Measurements from ENCODE around the gene MYO19.

DNA sequence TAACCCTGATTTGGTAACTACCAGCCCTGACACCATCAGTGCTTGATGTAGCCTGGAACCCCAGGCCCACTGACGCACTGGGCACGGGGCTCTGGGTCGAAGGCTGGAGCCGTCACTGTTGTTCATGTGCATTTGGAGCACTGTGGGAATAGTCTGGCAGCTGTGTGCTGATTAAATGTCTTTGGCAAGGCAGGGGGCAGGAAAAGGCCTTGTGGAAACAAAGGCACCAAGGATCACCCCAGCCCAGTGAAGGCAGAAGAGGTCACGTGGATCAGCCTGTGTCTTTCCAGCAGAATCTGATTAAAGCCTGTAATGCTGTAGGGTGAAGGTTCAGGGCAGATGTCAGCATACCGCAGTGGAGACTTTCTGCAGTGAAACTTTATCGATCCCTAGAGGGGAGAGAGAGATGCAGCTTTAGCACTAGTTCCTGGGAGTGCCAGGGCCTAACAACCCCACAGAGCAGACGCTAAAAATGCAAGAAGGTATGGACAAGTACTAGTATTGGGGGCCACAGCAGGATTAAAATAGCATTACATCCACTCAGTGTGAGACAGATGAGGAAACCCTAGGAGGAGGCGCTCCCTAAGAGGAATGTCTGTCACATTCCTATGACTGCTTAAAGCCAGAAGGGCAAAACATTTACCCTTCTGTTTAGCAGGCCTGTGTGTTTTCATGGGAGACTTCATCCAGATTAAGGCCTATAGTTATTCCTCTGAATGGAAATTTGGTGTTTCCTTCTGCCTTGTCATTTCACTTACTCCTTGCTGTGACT, 38.5 kb downstream of the MYO19 start:
- TF ChIP-seq, protein P1, sequence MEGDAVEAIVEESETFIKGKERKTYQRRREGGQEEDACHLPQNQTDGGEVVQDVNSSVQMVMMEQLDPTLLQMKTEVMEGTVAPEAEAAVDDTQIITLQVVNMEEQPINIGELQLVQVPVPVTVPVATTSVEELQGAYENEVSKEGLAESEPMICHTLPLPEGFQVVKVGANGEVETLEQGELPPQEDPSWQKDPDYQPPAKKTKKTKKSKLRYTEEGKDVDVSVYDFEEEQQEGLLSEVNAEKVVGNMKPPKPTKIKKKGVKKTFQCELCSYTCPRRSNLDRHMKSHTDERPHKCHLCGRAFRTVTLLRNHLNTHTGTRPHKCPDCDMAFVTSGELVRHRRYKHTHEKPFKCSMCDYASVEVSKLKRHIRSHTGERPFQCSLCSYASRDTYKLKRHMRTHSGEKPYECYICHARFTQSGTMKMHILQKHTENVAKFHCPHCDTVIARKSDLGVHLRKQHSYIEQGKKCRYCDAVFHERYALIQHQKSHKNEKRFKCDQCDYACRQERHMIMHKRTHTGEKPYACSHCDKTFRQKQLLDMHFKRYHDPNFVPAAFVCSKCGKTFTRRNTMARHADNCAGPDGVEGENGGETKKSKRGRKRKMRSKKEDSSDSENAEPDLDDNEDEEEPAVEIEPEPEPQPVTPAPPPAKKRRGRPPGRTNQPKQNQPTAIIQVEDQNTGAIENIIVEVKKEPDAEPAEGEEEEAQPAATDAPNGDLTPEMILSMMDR (conservative IDR thresholded peaks at IDR 0.05; ENCODE audit: low read length) = no peak
- no peak for TF ChIP-seq EZH2phosphoT487 (IDR thresholded peaks at IDR 0.05; ENCODE audit: borderline replicate concordance, low read depth, low read length)

All from OCI-LY7 (cell line).